Breast epithelium (tissue), 4 donors: ENCODE results near the gene RGS3. TPM values are rescaled to one million over a fixed set of nuclear protein-coding genes. Genes with fewer than 3 reads are reported as not detected.

Source experiments
- DNase-seq, 2 donors: peaks; one replicate each; pipeline ENCODE4 v3.0.0-alpha.2; 2019; ENCODE audit warnings: low spot score in 2 of 2
- H3K27ac ChIP-seq, 2 donors: fragments of 200-600 bp; sonication (generic) in 1 of 2; one replicate each; pipeline ENCODE4 v1.5.1; 2016 to 2019; ENCODE audit warnings: mild to moderate bottlenecking in 1 of 2
- H3K27me3 ChIP-seq, 2 donors: fragments of 200-600 bp; sonication (generic) in 1 of 2; one replicate each; pipeline versions ENCODE4 v1.5.1 to v1.6.0; 2017 to 2019; ENCODE audit warnings: control low read depth in 1 of 2, mild to moderate bottlenecking in 1 of 2
- H3K36me3 ChIP-seq: fragments of 200-600 bp; one replicate; pipeline ENCODE4 v1.5.1; 2019
- H3K4me1 ChIP-seq, 2 donors: fragments of 200-600 bp; sonication (generic); one replicate each; pipeline ENCODE4 v1.5.1; 2016 to 2019; ENCODE audit warnings: control low read depth in 1 of 2
- H3K4me3 ChIP-seq, 3 donors: fragments of 200-600 bp; sonication (generic); 1 replicate in 2 of 3; 2 replicates in 1 of 3; pipeline ENCODE4 v1.5.1; 2016 to 2019; ENCODE audit warnings: mild to moderate bottlenecking in 3 of 3, moderate library complexity in 2 of 3
- H3K9me3 ChIP-seq, 2 donors: fragments of 200-600 bp; sonication (generic) in 1 of 2; one replicate each; pipeline ENCODE4 v1.5.1; 2016 to 2019; ENCODE audit warnings: control low read depth in 1 of 2
- CTCF ChIP-seq, 3 donors: fragments of 450-650 bp; IDR thresholded peaks; one replicate each; pipeline ENCODE4 v1.5.1; 2016 to 2017; ENCODE audit warnings: antibody characterized with exemption in 3 of 3, mild to moderate bottlenecking in 3 of 3, moderate library complexity in 3 of 3
- POLR2A ChIP-seq: fragments of 450-650 bp; IDR thresholded peaks from one replicate; pipeline ENCODE4 v1.6.1; 2016; ENCODE audit warnings: antibody characterized with exemption, mild to moderate bottlenecking, moderate library complexity
- POLR2AphosphoS5 ChIP-seq, 3 donors: sonication (generic); formaldehyde crosslinking; IDR thresholded peaks; one replicate each; pipeline ENCODE4 v1.6.1; 2017; ENCODE audit warnings: antibody characterized with exemption in 3 of 3
- intact Hi-C: fragments of 100-400 bp; cut with DNase I; formaldehyde crosslinking; loops from one replicate; pipeline ENCODE4 v1.15.1; 2023; ENCODE audit warnings: low total_unique reads
- total RNA-seq, 3 donors: library from RNA; depleted of rRNA; stranded (reverse); fragments of >200 nt; gene quantifications; one replicate each; pipeline ENCODE4 v1.1.0, GENCODE V29; 2016

The RGS3 gene
- total RNA-seq, 3 donors from 2014 or later, result 31.7 to 49.0 (median 35.4) TPM

GRCh38 chr9:113589890-113590289 lies 126.4 kb downstream of the RGS3 start:
- Histone ChIP-seq H3K4me1 (peaks cover 9 to 10% of the 10 kb centered on the region in 2 donors), H3K9me3 (no peaks in the 10 kb centered on the region), H3K27ac (peak overlapping the region; percentile 45 to 92), H3K4me3 (no peak overlapping the region), H3K36me3 (no peaks in the 10 kb centered on the region), H3K27me3 (no peaks in the 10 kb centered on the region)
- DNase-seq, result no peak
- intact Hi-C loops, result no loop called here
- TF ChIP-seq POLR2A, result no peak
- peak in 2 of 3 donors; percentile 37 to 51 for TF ChIP-seq CTCF (IDR thresholded peaks at IDR 0.05)

- Histone ChIP-seq H3K27ac (peak overlapping the region; percentile 91 to 92), H3K36me3 (no peaks in the 10 kb centered on the region), H3K27me3 (no peaks in the 10 kb centered on the region), H3K4me1 (peaks cover 9 to 10% of the 10 kb centered on the region in 2 donors), H3K4me3 (no peak overlapping the region), H3K9me3 (no peaks in the 10 kb centered on the region)
- no peak for TF ChIP-seq POLR2AphosphoS5 (IDR thresholded peaks at IDR 0.05)
- intact Hi-C loops, result no loop called here
- no peak for DNase-seq
Observed at GRCh38 chr9:113590389-113590788, 126.9 kb downstream of the RGS3 start.

GRCh38 chr9:113590991-113591898 lies 127.7 kb downstream of the RGS3 start:
- Histone ChIP-seq H3K4me1 (peaks cover 9 to 10% of the 10 kb centered on the region in 2 donors), H3K9me3 (no peaks in the 10 kb centered on the region), H3K4me3 (no peak overlapping the region), H3K27ac (peak overlapping the region; percentile 91 to 92), H3K27me3 (no peaks in the 10 kb centered on the region), H3K36me3 (no peaks in the 10 kb centered on the region)
- TF ChIP-seq POLR2AphosphoS5 (IDR thresholded peaks at IDR 0.05), result peak; percentile 47 to 62 (median 52)
- TF ChIP-seq POLR2A, result no peak
- TF ChIP-seq CTCF (IDR thresholded peaks at IDR 0.05), result peak; percentile 94 to 95 (median 95)
- DNase-seq, result peak; percentile 86 to 90
- intact Hi-C loops, result no loop called here

- Histone ChIP-seq H3K27me3 (no peaks in the 10 kb centered on the region), H3K4me3 (no peak overlapping the region), H3K9me3 (no peaks in the 10 kb centered on the region), H3K36me3 (peaks cover 4% of the 10 kb centered on the region), H3K27ac (peak overlapping the region; percentile 91 to 92), H3K4me1 (peaks cover 9 to 10% of the 10 kb centered on the region in 2 donors)
- no peak for DNase-seq
- intact Hi-C loops, result loop anchor here (2.0 kb wide), 1 partner anchor 65 kb away; no protein-coding TSS in a partner anchor
- no peak for TF ChIP-seq POLR2A
- no peak for TF ChIP-seq POLR2AphosphoS5 (IDR thresholded peaks at IDR 0.05)
- TF ChIP-seq CTCF (IDR thresholded peaks at IDR 0.05), result no peak
Observed at GRCh38 chr9:113591899-113592625, 128.5 kb downstream of the RGS3 start.

GRCh38 chr9:113592876-113593575 lies 129.5 kb downstream of the RGS3 start:
- Histone ChIP-seq H3K9me3 (no peaks in the 10 kb centered on the region), H3K27me3 (no peaks in the 10 kb centered on the region), H3K4me3 (no peak overlapping the region), H3K27ac (peak overlapping the region; percentile 90 to 91), H3K36me3 (peaks cover 4% of the 10 kb centered on the region), H3K4me1 (peaks cover 9 to 10% of the 10 kb centered on the region in 2 donors)
- TF ChIP-seq POLR2A (no peak), POLR2AphosphoS5 (IDR thresholded peaks at IDR 0.05) (no peak), CTCF (IDR thresholded peaks at IDR 0.05) (no peak)
- no peak for DNase-seq
- intact Hi-C loops, result loop anchor here (2.0 kb wide), 1 partner anchor 64 kb away; no protein-coding TSS in a partner anchor
